ENCODE results near the gene RAP1A. TPM values are rescaled to one million over a fixed set of nuclear protein-coding genes. Genes with fewer than 3 reads are reported as not detected.

RAP1A gene
- total RNA-seq, 1 experiment from 2014 or later, result 19.0 TPM

- Histone ChIP-seq H3F3A (ENCODE audit: low read length, unreplicated experiment) (no peaks in the 10 kb centered on the region), H3K27ac (ENCODE audit: low read length) (no peak overlapping the region), H4K20me1 (ENCODE audit: low read length) (no peaks in the 10 kb centered on the region), H3K79me2 (ENCODE audit: low read length) (no peaks in the 10 kb centered on the region), H3K4me2 (ENCODE audit: low read length) (no peak overlapping the region), H3K4me3 (ENCODE audit: low read length) (no peak overlapping the region), H3K9me3 (ENCODE audit: low read length) (no peaks in the 10 kb centered on the region), H3K36me3 (ENCODE audit: low read depth, low read length) (no peaks in the 10 kb centered on the region), H3K27me3 (ENCODE audit: low read length) (no peaks in the 10 kb centered on the region), H2AFZ (ENCODE audit: low read length) (no peak overlapping the region), H3K9me2 (replicated peaks; ENCODE audit: low read length) (no peaks in the 10 kb centered on the region), H3K9ac (ENCODE audit: low read length) (no peak overlapping the region), H3K4me1 (ENCODE audit: insufficient read depth, low read length) (no peaks in the 10 kb centered on the region)
- TF ChIP-seq EZH2 (IDR thresholded peaks at IDR 0.05; ENCODE audit: low read length, unreplicated experiment), result no peak
- peak; percentile 47; the same call in 1 of the 2 replicates for TF ChIP-seq CTCF (conservative IDR thresholded peaks at IDR 0.05; ENCODE audit: low read depth, low read length)
- intact Hi-C loops (cut with micrococcal nuclease), result no loop called here
- POLR2A ChIA-PET (ENCODE audit: unreplicated experiment), result no interaction called here
- CTCF ChIA-PET, result no interaction called here
- DNase-seq (peak; percentile 31), ATAC-seq (no peak)
- no TSS peak for BruUV-seq (replicated peaks)
These were observed 48.8 kb upstream of the RAP1A start for GRCh38 chr1:111570781-111571181.

DNA sequence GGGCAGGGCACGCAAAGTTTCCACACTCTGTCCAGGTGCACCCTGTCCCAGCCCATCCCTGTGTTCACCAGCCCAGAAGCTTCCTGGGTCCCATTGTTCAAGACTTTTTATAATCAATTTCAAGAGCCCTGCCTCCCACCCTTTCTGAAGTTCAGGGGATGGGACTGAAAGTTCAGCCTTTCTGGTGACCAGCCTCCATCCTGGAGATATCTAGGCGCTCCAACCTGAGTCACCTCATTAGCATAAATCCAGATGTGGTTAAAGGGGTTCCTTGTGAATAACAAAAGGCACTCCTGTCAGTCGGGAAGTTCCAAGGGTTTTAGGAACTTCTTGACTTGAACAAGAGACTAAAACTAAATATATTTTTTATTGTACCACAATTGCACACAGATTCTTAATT is 48.4 kb upstream of the RAP1A start:
- ChIA-PET POLR2A (ENCODE audit: unreplicated experiment) (no interaction called here), CTCF (no interaction called here)
- Histone ChIP-seq H3F3A (ENCODE audit: low read length, unreplicated experiment) (no peaks in the 10 kb centered on the region), H3K79me2 (ENCODE audit: low read length) (no peaks in the 10 kb centered on the region), H2AFZ (ENCODE audit: low read length) (no peak overlapping the region), H3K27ac (ENCODE audit: low read length) (no peak overlapping the region), H3K27me3 (ENCODE audit: low read length) (no peaks in the 10 kb centered on the region), H3K4me3 (ENCODE audit: low read length) (no peak overlapping the region), H3K9me3 (ENCODE audit: low read length) (no peaks in the 10 kb centered on the region), H3K9ac (ENCODE audit: low read length) (no peak overlapping the region), H3K4me2 (ENCODE audit: low read length) (no peak overlapping the region), H3K9me2 (replicated peaks; ENCODE audit: low read length) (no peaks in the 10 kb centered on the region), H3K36me3 (ENCODE audit: low read depth, low read length) (no peaks in the 10 kb centered on the region), H3K4me1 (ENCODE audit: insufficient read depth, low read length) (no peaks in the 10 kb centered on the region), H4K20me1 (ENCODE audit: low read length) (no peaks in the 10 kb centered on the region)
- no TSS peak for BruUV-seq (replicated peaks)
- TF ChIP-seq EZH2 (IDR thresholded peaks at IDR 0.05; ENCODE audit: low read length, unreplicated experiment), result no peak
- TF ChIP-seq EZH2phosphoT487 (IDR thresholded peaks at IDR 0.05; ENCODE audit: borderline replicate concordance, low read length), result no peak
- no peak for TF ChIP-seq CTCF (conservative IDR thresholded peaks at IDR 0.05; ENCODE audit: low read depth, low read length)
- intact Hi-C loops (cut with micrococcal nuclease), result no loop called here
- DNase-seq (no peak), ATAC-seq (no peak)

DNA sequence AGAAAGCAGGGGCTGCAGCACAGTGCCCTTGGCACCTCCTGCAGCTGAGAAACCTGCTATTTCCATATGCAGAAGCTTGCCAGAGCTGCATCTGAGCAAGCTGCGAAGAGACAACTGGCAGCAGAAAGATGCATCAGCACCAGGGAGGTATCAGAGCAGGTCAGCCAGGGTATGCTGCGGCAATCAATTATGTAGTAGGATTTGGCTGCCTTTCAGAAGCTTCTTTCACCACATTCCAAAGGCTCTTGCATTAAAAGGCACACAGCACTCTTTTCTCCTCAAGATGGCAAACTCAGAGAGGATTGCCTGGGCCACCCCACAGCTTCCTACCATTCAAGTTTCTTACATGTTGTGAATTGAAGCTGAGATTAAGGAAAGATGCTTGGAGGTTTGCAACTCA is 47.6 kb upstream of the RAP1A start:
- no peaks in the 10 kb centered on the region for H4K20me1 ChIP-seq (ENCODE audit: low read length)
- no peaks in the 10 kb centered on the region for H3F3A ChIP-seq (ENCODE audit: low read length, unreplicated experiment)
- H3K79me2 ChIP-seq (ENCODE audit: low read length), result no peaks in the 10 kb centered on the region
- no peak for DNase-seq
- ATAC-seq, result no peak
- POLR2A ChIA-PET (ENCODE audit: unreplicated experiment), result no interaction called here
- no peak overlapping the region for H3K27ac ChIP-seq (ENCODE audit: low read length)
- TF ChIP-seq EZH2phosphoT487 (IDR thresholded peaks at IDR 0.05; ENCODE audit: borderline replicate concordance, low read length) (no peak), CTCF (conservative IDR thresholded peaks at IDR 0.05; ENCODE audit: low read depth, low read length) (no peak), EZH2 (IDR thresholded peaks at IDR 0.05; ENCODE audit: low read length, unreplicated experiment) (no peak)
- H3K36me3 ChIP-seq (ENCODE audit: low read depth, low read length), result no peaks in the 10 kb centered on the region
- CTCF ChIA-PET, result no interaction called here
- no peak overlapping the region for H3K4me3 ChIP-seq (ENCODE audit: low read length)
- H3K9me2 ChIP-seq (replicated peaks; ENCODE audit: low read length), result no peaks in the 10 kb centered on the region
- H3K4me2 ChIP-seq (ENCODE audit: low read length), result no peak overlapping the region
- no peak overlapping the region for H2AFZ ChIP-seq (ENCODE audit: low read length)
- BruUV-seq (replicated peaks), result no TSS peak
- H3K27me3 ChIP-seq (ENCODE audit: low read length), result no peaks in the 10 kb centered on the region
- no peak overlapping the region for H3K9ac ChIP-seq (ENCODE audit: low read length)
- intact Hi-C loops (cut with micrococcal nuclease), result no loop called here
- no peaks in the 10 kb centered on the region for H3K9me3 ChIP-seq (ENCODE audit: low read length)
- no peaks in the 10 kb centered on the region for H3K4me1 ChIP-seq (ENCODE audit: insufficient read depth, low read length)

Data from PC-3 (cell line).